Nephron progenitor cell (in vitro differentiated cells): Measurements from ENCODE around the gene EVI5L.

Experiments used
- DNase-seq: peaks from one replicate; pipeline ENCODE4 v3.0.0; 2021
- H3K27ac Mint-ChIP-seq: 2 replicates; pipeline ENCODE4 v1.8.0; 2021; ENCODE audit warnings: mild to moderate bottlenecking, moderate library complexity, mixed read lengths
- H3K27me3 Mint-ChIP-seq: 2 replicates; pipeline ENCODE4 v1.8.0; 2021; ENCODE audit warnings: mild to moderate bottlenecking, low read depth, mixed read lengths; ENCODE audit not compliant: poor library complexity
- H3K36me3 Mint-ChIP-seq: 2 replicates; pipeline ENCODE4 v1.8.0; 2021; ENCODE audit warnings: low read depth, mixed read lengths
- H3K4me1 Mint-ChIP-seq: 2 replicates; pipeline ENCODE4 v1.8.0; 2021; ENCODE audit warnings: mixed read lengths
- H3K4me3 Mint-ChIP-seq: 2 replicates; pipeline ENCODE4 v1.8.0; 2021; ENCODE audit warnings: mild to moderate bottlenecking, moderate library complexity, mixed read lengths
- H3K9me3 Mint-ChIP-seq: 2 replicates; pipeline ENCODE4 v1.8.0; 2021; ENCODE audit warnings: mild to moderate bottlenecking, moderate library complexity, mixed read lengths
- TF ChIP-seq, protein P1 (sequence below): fragments of 200-600 bp; sonication (generic); IDR thresholded peaks from 2 replicates; pipeline ENCODE4 v1.5.0; 2021; ENCODE audit warnings: antibody characterized with exemption

EVI5L gene

DNA sequence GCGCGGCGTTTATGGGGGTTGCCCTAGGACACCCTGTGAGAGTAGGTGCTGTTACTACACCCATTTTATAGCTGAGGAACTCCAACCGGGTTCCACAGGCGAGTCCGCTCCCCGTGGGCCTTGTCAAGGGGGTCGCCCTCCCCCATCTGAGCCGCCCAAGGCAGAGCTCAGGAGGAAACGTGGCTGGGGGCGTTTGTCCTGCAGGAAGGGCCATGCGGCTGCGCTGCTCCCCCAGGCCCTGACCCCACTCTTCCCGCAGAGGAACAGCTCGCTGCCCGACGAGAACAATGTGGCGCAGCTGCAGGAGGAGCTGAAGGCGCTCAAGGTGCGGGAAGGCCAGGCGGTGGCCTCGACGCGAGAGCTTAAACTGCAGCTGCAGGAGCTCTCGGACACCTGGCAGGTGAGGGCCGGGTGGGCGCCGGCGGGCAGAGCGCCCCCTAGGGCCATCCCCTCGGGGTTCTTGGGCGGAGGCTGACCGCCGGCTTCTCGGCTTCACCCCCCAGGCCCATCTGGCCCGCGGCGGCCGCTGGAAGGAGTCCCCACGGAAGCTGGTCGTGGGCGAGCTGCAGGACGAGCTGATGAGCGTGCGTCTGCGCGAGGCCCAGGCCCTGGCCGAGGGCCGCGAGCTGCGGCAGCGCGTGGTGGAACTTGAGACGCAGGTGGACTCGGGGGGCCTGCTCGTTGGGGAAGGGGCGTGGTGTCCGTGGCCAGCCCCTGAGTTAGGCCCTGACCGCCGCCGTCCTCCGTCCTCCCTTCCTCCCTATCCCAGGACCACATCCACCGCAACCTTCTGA lies 31.8 kb downstream of the EVI5L start:
- H3K27me3 Mint-ChIP-seq: peaks cover 89% of the 10 kb centered on the region
- peaks cover 22% of the 10 kb centered on the region for H3K4me1 Mint-ChIP-seq
- no peaks in the 10 kb centered on the region for H3K36me3 Mint-ChIP-seq
- H3K9me3 Mint-ChIP-seq: no peaks in the 10 kb centered on the region
- no peak for DNase-seq
- TF ChIP-seq, protein P1, sequence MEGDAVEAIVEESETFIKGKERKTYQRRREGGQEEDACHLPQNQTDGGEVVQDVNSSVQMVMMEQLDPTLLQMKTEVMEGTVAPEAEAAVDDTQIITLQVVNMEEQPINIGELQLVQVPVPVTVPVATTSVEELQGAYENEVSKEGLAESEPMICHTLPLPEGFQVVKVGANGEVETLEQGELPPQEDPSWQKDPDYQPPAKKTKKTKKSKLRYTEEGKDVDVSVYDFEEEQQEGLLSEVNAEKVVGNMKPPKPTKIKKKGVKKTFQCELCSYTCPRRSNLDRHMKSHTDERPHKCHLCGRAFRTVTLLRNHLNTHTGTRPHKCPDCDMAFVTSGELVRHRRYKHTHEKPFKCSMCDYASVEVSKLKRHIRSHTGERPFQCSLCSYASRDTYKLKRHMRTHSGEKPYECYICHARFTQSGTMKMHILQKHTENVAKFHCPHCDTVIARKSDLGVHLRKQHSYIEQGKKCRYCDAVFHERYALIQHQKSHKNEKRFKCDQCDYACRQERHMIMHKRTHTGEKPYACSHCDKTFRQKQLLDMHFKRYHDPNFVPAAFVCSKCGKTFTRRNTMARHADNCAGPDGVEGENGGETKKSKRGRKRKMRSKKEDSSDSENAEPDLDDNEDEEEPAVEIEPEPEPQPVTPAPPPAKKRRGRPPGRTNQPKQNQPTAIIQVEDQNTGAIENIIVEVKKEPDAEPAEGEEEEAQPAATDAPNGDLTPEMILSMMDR: peak; percentile 23
- peak overlapping the region; percentile 78 for H3K4me3 Mint-ChIP-seq
- H3K27ac Mint-ChIP-seq: no peak overlapping the region

DNA sequence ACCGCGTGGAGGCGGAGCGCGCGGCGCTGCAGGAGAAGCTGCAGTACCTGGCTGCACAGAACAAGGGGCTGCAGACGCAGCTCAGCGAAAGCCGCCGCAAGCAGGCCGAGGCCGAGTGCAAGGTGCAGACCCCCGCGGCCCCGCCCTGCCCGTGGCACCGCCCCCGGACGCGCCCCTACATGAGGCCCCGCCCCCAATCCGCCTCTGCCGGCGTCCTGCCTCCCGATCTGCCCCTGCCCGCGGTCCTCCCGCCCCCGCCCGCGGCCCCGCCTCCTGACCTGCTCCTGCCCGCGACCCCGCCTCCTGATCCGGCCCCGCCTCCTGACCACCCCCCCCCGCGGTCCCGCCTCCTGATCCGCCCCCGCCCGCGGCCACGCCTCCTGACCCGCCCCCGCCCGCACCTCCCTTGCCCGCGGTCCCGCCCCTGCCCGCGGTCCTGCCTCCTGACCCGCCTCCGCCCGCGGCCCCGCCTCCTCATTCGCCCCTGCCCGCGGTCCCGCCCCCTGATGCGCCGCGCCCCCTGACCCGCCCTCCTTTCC lies 32.5 kb downstream of the EVI5L start:
- TF ChIP-seq, protein P1: no peak
- no peaks in the 10 kb centered on the region for H3K9me3 Mint-ChIP-seq
- peak; percentile 99 for DNase-seq
- peaks cover 89% of the 10 kb centered on the region for H3K27me3 Mint-ChIP-seq
- H3K4me1 Mint-ChIP-seq: peaks cover 16% of the 10 kb centered on the region
- H3K27ac Mint-ChIP-seq: no peak overlapping the region
- H3K4me3 Mint-ChIP-seq: peak overlapping the region; percentile 78
- no peaks in the 10 kb centered on the region for H3K36me3 Mint-ChIP-seq

DNA sequence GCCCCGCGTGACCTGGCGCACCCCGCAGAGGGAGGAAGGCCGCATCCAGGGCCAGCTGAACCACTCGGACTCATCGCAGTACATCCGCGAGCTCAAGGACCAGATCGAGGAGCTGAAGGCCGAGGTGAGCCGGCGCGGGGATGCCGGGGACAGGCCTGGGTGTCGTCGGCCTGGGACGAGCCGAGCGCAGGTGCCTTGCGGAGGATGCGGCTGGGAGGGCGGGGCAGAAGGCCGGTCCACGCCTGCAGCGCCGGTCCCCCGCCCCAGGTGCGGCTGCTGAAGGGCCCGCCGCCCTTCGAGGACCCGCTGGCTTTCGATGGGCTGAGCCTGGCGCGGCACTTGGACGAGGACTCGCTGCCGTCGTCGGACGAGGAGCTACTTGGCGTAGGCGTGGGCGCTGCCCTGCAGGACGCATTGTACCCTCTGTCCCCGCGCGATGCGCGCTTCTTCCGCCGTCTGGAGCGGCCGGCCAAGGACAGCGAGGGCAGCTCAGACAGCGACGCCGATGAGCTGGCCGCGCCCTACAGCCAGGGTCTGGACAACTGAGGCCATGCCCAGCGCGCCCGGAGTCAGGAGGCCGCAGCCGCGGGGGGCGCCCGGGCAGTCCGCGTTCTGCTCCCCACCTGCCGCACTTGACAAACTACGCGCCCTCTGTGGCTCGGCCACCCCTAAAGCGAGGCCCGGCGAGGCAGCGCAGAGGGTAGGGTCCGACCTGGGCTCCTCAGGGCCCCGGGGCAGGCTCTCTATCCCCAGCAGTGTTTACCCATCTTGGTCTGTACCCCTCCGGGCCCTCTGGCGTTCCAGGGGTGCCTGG lies 33.3 kb downstream of the EVI5L start:
- Mint-ChIP-seq H3K27me3 (peaks cover 86% of the 10 kb centered on the region), H3K27ac (no peak overlapping the region), H3K4me3 (peak overlapping the region; percentile 25), H3K36me3 (no peaks in the 10 kb centered on the region), H3K4me1 (peaks cover 13% of the 10 kb centered on the region), H3K9me3 (no peaks in the 10 kb centered on the region)
- peak; percentile 57 for DNase-seq
- TF ChIP-seq, protein P1: no peak

DNA sequence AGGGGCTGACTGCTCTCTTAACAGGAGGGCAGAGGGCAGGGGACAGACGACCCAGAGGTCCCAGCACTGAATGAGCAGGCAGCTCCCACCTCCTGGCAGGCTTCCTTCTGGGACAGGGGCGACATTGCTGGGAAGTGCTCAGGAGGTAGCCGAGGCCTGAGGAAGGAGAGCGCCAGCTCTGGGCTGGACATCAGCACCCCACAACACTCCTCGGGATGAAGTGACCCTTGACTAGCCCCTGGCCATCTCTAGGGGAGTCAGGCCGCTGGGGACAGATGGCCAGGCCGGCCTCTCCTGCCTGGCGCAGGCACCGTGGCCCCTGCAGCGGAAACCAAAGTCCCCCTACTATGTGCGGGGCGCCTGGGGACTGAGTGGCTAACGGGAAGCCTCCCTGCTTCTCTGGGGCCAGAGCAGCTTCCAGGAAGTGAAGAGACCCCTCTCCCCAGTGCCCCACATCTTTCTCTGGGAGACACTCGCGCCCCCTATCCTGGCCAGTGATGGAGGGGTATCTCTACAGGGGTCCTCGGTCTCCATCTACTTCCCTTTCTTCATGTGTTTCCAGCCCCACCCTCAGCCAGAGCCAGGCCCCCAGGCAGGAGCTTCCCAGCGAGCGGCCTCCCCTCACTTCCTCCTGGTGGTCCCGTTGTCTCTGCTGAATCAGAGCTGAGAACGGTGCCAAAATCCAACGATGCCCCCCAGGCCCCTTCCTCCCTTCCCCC lies 34.1 kb downstream of the EVI5L start:
- no peak overlapping the region for H3K27ac Mint-ChIP-seq
- H3K4me1 Mint-ChIP-seq: peaks cover 10% of the 10 kb centered on the region
- no peaks in the 10 kb centered on the region for H3K9me3 Mint-ChIP-seq
- peaks cover 85% of the 10 kb centered on the region for H3K27me3 Mint-ChIP-seq
- no peak overlapping the region for H3K4me3 Mint-ChIP-seq
- no peak for DNase-seq
- H3K36me3 Mint-ChIP-seq: no peaks in the 10 kb centered on the region
- TF ChIP-seq, protein P1: no peak

DNA sequence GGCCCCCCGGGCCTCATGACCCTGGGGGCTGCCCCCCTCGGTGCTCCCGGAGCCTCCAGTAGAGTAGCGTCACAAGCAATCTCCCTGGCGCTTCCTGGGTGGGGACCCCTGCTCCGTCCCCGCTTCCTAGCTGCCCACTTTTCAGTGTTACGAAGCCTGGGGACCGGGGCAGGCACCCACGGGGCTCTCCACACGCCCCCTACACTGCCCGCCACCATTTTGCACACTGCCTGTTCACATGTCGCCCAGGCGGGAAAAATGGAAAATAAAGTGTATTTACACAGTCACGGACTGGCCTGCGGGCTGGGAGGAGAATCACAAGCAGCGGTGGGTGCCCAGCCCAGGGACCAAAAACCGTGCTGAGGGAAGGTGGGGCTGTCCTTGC lies 34.7 kb downstream of the EVI5L start:
- TF ChIP-seq, protein P1: no peak
- Mint-ChIP-seq H3K27ac (no peak overlapping the region), H3K4me3 (no peak overlapping the region), H3K36me3 (no peaks in the 10 kb centered on the region), H3K27me3 (peaks cover 82% of the 10 kb centered on the region), H3K9me3 (no peaks in the 10 kb centered on the region), H3K4me1 (peaks cover 10% of the 10 kb centered on the region)
- DNase-seq: no peak
